ENCODE data around the gene ASIC2.
A peak's percentile ranks its signal among the peaks of the same experiment; 100 is the strongest.

ASIC2 gene

GRCh38 chr17:33140413-33141099 is 152.5 kb downstream of the ASIC2 start:
- DNase-seq, result no peak
- in situ Hi-C loops (cut with HindIII; ENCODE audit: low pct_ligation_motif_present, low pct_unique_long_range_greater_than_20kb, low sequenced_read_pairs), result no loop called here

GRCh38 chr17:33138627-33139026 is 154.5 kb downstream of the ASIC2 start:
- no peak for DNase-seq
- in situ Hi-C loops (cut with HindIII; ENCODE audit: low pct_ligation_motif_present, low pct_unique_long_range_greater_than_20kb, low sequenced_read_pairs), result no loop called here

GRCh38 chr17:33137426-33137825 is 155.7 kb downstream of the ASIC2 start:
- no peak for DNase-seq
- in situ Hi-C loops (cut with HindIII; ENCODE audit: low pct_ligation_motif_present, low pct_unique_long_range_greater_than_20kb, low sequenced_read_pairs), result no loop called here

GRCh38 chr17:33135691-33136090 is 157.4 kb downstream of the ASIC2 start:
- in situ Hi-C loops (cut with HindIII; ENCODE audit: low pct_ligation_motif_present, low pct_unique_long_range_greater_than_20kb, low sequenced_read_pairs), result no loop called here
- no peak for DNase-seq

- DNase-seq, result no peak
- in situ Hi-C loops (cut with HindIII; ENCODE audit: low pct_ligation_motif_present, low pct_unique_long_range_greater_than_20kb, low sequenced_read_pairs), result no loop called here
Measured at GRCh38 chr17:33131620-33132019, 161.5 kb downstream of the ASIC2 start.

- in situ Hi-C loops (cut with HindIII; ENCODE audit: low pct_ligation_motif_present, low pct_unique_long_range_greater_than_20kb, low sequenced_read_pairs), result no loop called here
Measured at GRCh38 chr17:33127706-33128105, 165.4 kb downstream of the ASIC2 start.

GRCh38 chr17:33126086-33126485 is 167.0 kb downstream of the ASIC2 start:
- in situ Hi-C loops (cut with HindIII; ENCODE audit: low pct_ligation_motif_present, low pct_unique_long_range_greater_than_20kb, low sequenced_read_pairs), result no loop called here
- no peak for DNase-seq

More at GRCh38 chr17:33127706-33128105, 165.4 kb downstream of the ASIC2 start:
- DNase-seq, result no peak

GRCh38 chr17:33125552-33125950 is 167.5 kb downstream of the ASIC2 start:
- DNase-seq, result no peak
- in situ Hi-C loops (cut with HindIII; ENCODE audit: low pct_ligation_motif_present, low pct_unique_long_range_greater_than_20kb, low sequenced_read_pairs), result no loop called here

GRCh38 chr17:33124871-33125551 is 168.1 kb downstream of the ASIC2 start:
- in situ Hi-C loops (cut with HindIII; ENCODE audit: low pct_ligation_motif_present, low pct_unique_long_range_greater_than_20kb, low sequenced_read_pairs), result no loop called here
- DNase-seq, result peak; percentile 27

GRCh38 chr17:33124185-33124584 is 168.9 kb downstream of the ASIC2 start:
- in situ Hi-C loops (cut with HindIII; ENCODE audit: low pct_ligation_motif_present, low pct_unique_long_range_greater_than_20kb, low sequenced_read_pairs), result no loop called here

GRCh38 chr17:33121756-33122155 is 171.3 kb downstream of the ASIC2 start:
- DNase-seq, result no peak
- in situ Hi-C loops (cut with HindIII; ENCODE audit: low pct_ligation_motif_present, low pct_unique_long_range_greater_than_20kb, low sequenced_read_pairs), result no loop called here

More at GRCh38 chr17:33124185-33124584, 168.9 kb downstream of the ASIC2 start:
- no peak for DNase-seq

GRCh38 chr17:33121272-33121671 is 171.8 kb downstream of the ASIC2 start:
- DNase-seq, result no peak
- in situ Hi-C loops (cut with HindIII; ENCODE audit: low pct_ligation_motif_present, low pct_unique_long_range_greater_than_20kb, low sequenced_read_pairs), result no loop called here

GRCh38 chr17:33120103-33120502 is 173.0 kb downstream of the ASIC2 start:
- in situ Hi-C loops (cut with HindIII; ENCODE audit: low pct_ligation_motif_present, low pct_unique_long_range_greater_than_20kb, low sequenced_read_pairs), result no loop called here
- no peak for DNase-seq

- in situ Hi-C loops (cut with HindIII; ENCODE audit: low pct_ligation_motif_present, low pct_unique_long_range_greater_than_20kb, low sequenced_read_pairs), result no loop called here
- DNase-seq, result no peak
Measured at GRCh38 chr17:33118391-33119075, 174.6 kb downstream of the ASIC2 start.

- DNase-seq, result no peak
- in situ Hi-C loops (cut with HindIII; ENCODE audit: low pct_ligation_motif_present, low pct_unique_long_range_greater_than_20kb, low sequenced_read_pairs), result no loop called here
Measured at GRCh38 chr17:33116021-33116551, 177.0 kb downstream of the ASIC2 start.

- in situ Hi-C loops (cut with HindIII; ENCODE audit: low pct_ligation_motif_present, low pct_unique_long_range_greater_than_20kb, low sequenced_read_pairs), result no loop called here
- DNase-seq, result no peak
Measured at GRCh38 chr17:33115366-33115765, 177.7 kb downstream of the ASIC2 start.

GRCh38 chr17:33113991-33114370 is 179.1 kb downstream of the ASIC2 start:
- DNase-seq, result no peak
- in situ Hi-C loops (cut with HindIII; ENCODE audit: low pct_ligation_motif_present, low pct_unique_long_range_greater_than_20kb, low sequenced_read_pairs), result no loop called here

GRCh38 chr17:33113276-33113990 is 179.7 kb downstream of the ASIC2 start:
- in situ Hi-C loops (cut with HindIII; ENCODE audit: low pct_ligation_motif_present, low pct_unique_long_range_greater_than_20kb, low sequenced_read_pairs), result no loop called here
- DNase-seq, result no peak

GRCh38 chr17:33112763-33113162 is 180.3 kb downstream of the ASIC2 start:
- DNase-seq, result no peak
- in situ Hi-C loops (cut with HindIII; ENCODE audit: low pct_ligation_motif_present, low pct_unique_long_range_greater_than_20kb, low sequenced_read_pairs), result no loop called here
